ENCODE measurements around the gene DDX25. TPM values are rescaled to one million over a fixed set of nuclear protein-coding genes. Genes with fewer than 3 reads are reported as not detected.

The DDX25 gene
- polyA plus RNA-seq, 3 donors, result not detected

GRCh38 chr11:125873881-125874555, 30.3 kb upstream of the DDX25 start:
- H3K9me3 Mint-ChIP-seq, result peaks cover 9 to 20% (median 11%) of the 10 kb centered on the region in 7 donors
- H3K27me3 ChIP-seq (ENCODE audit: control insufficient read depth in 2 of 2, insufficient read depth in 2 of 2, low read length in 2 of 2), result no peaks in the 10 kb centered on the region
- H3K9ac ChIP-seq (ENCODE audit: insufficient read depth, low read length, poor library complexity, severe bottlenecking), result no peak overlapping the region
- no peaks in the 10 kb centered on the region for H4K20me1 ChIP-seq (ENCODE audit: insufficient read depth, low read length)
- no peak overlapping the region for H3K4me3 ChIP-seq (replicated peaks in 1 of 3; ENCODE audit: low read depth in 2 of 3, low read length in 3 of 3)
- H3K27ac ChIP-seq (ENCODE audit: low read depth in 1 of 2, low read length in 2 of 2), result no peak overlapping the region
- H3K4me1 ChIP-seq (ENCODE audit: control insufficient read depth in 1 of 2, insufficient read depth in 2 of 2, low read length in 2 of 2), result no peaks in the 10 kb centered on the region
- no peak overlapping the region for H3K4me2 ChIP-seq (replicated peaks; ENCODE audit: extremely low read depth, low read length, poor library complexity, severe bottlenecking)
- DNase-seq, result no peak
- H3K79me2 ChIP-seq (ENCODE audit: insufficient read depth, low read length), result no peaks in the 10 kb centered on the region
- H3K9me3 ChIP-seq (replicated peaks in 1 of 2; ENCODE audit: control insufficient read depth in 1 of 2, insufficient read depth in 1 of 2, low read length in 2 of 2), result peaks cover 9% of the 10 kb centered on the region in 2 donors
- no peaks in the 10 kb centered on the region for H3K36me3 ChIP-seq (replicated peaks in 1 of 2; ENCODE audit: control insufficient read depth in 1 of 2, insufficient read depth in 2 of 2, low read length in 2 of 2)
- intact Hi-C loops (cut with micrococcal nuclease), result no loop called here
- H3K36me3 Mint-ChIP-seq, result no peaks in the 10 kb centered on the region
- no peak overlapping the region for H2AFZ ChIP-seq (ENCODE audit: insufficient read depth, low read depth, low read length, poor library complexity, severe bottlenecking)
- TF ChIP-seq CTCF (IDR thresholded peaks at IDR 0.05), result no peak
- H3K27ac Mint-ChIP-seq, result no peak overlapping the region
- peaks cover 1% of the 10 kb centered on the region for H3K4me1 Mint-ChIP-seq
- no peak overlapping the region for H3K4me3 Mint-ChIP-seq
- peaks cover under 1 to 12% (median 4%) of the 10 kb centered on the region in 3 donors for H3K27me3 Mint-ChIP-seq (ENCODE audit: low read depth in 3 of 3)
- WGBS (ENCODE audit: insufficient coverage), result 90% methylated on average over 2 of the region's 20 CpGs

- H4K20me1 ChIP-seq (ENCODE audit: insufficient read depth, low read length), result no peaks in the 10 kb centered on the region
- peaks cover 1% of the 10 kb centered on the region for H3K4me1 Mint-ChIP-seq
- H3K4me2 ChIP-seq (replicated peaks; ENCODE audit: extremely low read depth, low read length, poor library complexity, severe bottlenecking), result no peak overlapping the region
- H3K27me3 ChIP-seq (ENCODE audit: control insufficient read depth in 2 of 2, insufficient read depth in 2 of 2, low read length in 2 of 2), result peaks cover 0 to 2% of the 10 kb centered on the region in 2 donors
- TF ChIP-seq CTCF (IDR thresholded peaks at IDR 0.05), result peak; percentile 82
- no peak overlapping the region for H2AFZ ChIP-seq (ENCODE audit: insufficient read depth, low read depth, low read length, poor library complexity, severe bottlenecking)
- no peaks in the 10 kb centered on the region for H3K79me2 ChIP-seq (ENCODE audit: insufficient read depth, low read length)
- H3K27me3 Mint-ChIP-seq (ENCODE audit: low read depth in 3 of 3), result peaks cover 2 to 13% (median 4%) of the 10 kb centered on the region in 3 donors
- intact Hi-C loops (cut with micrococcal nuclease), result no loop called here
- no peak overlapping the region for H3K27ac Mint-ChIP-seq
- WGBS (ENCODE audit: insufficient coverage), result 0% methylated on average over 3 of the region's 8 CpGs
- peaks cover 9% of the 10 kb centered on the region in 2 donors for H3K9me3 ChIP-seq (replicated peaks in 1 of 2; ENCODE audit: control insufficient read depth in 1 of 2, insufficient read depth in 1 of 2, low read length in 2 of 2)
- H3K4me3 ChIP-seq (replicated peaks in 1 of 3; ENCODE audit: low read depth in 2 of 3, low read length in 3 of 3), result no peak overlapping the region
- H3K27ac ChIP-seq (ENCODE audit: low read depth in 1 of 2, low read length in 2 of 2), result no peak overlapping the region
- no peaks in the 10 kb centered on the region for H3K36me3 ChIP-seq (replicated peaks in 1 of 2; ENCODE audit: control insufficient read depth in 1 of 2, insufficient read depth in 2 of 2, low read length in 2 of 2)
- no peaks in the 10 kb centered on the region for H3K4me1 ChIP-seq (ENCODE audit: control insufficient read depth in 1 of 2, insufficient read depth in 2 of 2, low read length in 2 of 2)
- H3K36me3 Mint-ChIP-seq, result no peaks in the 10 kb centered on the region
- H3K9ac ChIP-seq (ENCODE audit: insufficient read depth, low read length, poor library complexity, severe bottlenecking), result no peak overlapping the region
- peak; percentile 11 to 44 (median 39) for DNase-seq
- H3K9me3 Mint-ChIP-seq, result peaks cover 9 to 20% (median 11%) of the 10 kb centered on the region in 7 donors
- no peak overlapping the region for H3K4me3 Mint-ChIP-seq
Observed at GRCh38 chr11:125874556-125875124, 29.7 kb upstream of the DDX25 start.
